HG03460 (cell line): ENCODE measurements around the gene PSG1.
"Not testable (repeated sequence)": the region's sequence is repeated elsewhere in the genome, so short reads cannot be mapped to it uniquely, and the experiment has no call there.

Experiments used
- ATAC-seq: cut with Tn5 transposase; IDR thresholded peaks from one replicate; pipeline ENCODE4 v1.9.1; 2021; ENCODE audit not compliant: unreplicated experiment

Gene PSG1

DNA sequence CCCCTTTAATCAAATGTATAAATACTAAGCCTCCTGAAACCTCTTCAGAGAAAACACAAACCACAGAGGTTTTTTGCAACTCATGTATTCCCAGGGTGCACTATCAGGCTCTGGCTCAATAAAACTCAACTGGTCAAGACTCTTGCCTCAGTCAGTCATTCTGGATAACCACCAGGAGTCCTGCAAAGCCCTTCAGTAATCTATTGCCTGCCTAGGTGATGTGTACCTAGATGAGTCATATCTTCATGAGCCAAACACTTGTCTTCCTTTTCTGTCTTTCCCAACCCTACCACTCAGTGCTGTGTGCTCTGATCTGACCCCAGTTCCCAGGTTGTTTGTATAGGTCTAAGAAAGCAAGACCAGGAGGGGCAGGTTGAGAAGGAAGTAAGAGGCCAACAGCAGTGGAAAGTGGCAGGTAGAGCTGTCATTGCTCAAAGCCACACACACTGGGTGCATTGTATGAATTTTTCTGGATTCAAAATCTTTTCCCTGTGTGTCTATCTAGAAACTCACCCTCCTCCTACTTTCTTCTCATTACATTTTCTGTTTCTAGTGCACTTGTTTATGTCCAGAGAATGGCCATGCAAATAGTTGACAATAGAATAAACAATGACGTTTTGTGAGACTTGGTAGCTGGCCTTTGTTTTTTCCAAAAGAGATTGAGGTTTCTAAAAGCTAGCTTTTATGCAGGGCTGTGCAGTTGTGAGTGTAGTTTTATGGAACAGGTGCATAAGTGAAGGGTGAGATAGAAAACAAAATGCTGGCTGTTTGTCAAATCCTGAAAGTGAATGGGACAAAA, 48.1 kb downstream of the PSG1 start:
- no peak for ATAC-seq

GRCh38 chr19:42821306-42821977, 58.1 kb downstream of the PSG1 start:
- not testable (repeated sequence) for ATAC-seq

DNA sequence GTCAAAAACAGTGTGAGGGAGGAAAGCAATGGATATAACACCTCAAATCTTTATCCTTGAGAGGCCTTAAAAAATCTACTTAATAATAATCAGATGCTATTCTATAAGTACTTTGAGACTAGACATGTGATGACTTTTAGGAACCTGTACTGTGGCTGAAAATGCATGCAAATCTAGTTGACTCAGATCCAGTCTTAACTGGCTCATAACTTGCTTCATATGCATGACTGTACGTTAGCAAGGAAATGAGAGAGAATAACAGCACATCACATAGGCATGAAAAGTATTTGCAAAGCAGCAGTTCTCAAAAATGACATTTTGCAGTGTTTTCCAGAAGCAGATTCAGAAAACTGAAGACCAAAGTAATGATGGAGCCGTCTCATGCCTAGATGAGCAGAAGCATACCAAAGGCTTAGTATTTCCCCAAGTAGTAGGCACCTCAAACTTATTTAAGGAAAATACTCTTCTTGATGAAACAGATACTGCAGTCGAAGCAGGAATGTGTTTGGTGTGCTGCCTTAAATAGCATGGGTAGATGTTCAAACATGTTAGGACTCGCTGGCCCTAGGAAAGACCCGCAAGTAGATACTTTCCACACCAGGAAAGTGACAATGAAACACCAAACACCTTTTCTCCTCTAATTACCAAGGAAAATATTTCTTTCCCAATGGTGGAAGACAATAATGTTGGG, 59.4 kb downstream of the PSG1 start:
- ATAC-seq, result not testable (repeated sequence)

DNA sequence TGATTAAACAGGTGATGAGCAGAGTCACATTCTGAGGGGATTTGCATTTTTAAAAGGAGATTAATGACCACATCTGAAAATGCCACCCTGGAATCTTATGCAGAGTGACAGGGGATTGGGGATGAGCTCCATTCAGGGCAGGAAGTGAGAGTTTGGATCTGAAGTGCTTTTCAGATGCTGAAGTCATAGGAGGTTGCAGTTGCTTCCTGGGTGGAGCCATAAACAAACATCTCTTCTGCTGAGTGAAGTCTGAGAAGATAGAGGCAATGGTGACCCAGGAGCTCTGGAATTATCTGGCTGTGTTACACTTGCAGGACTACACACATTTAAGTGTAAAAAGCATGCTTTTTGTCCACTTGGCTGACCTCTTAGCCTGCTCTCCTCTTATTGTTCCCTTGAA, 62.6 kb downstream of the PSG1 start:
- no peak for ATAC-seq
